ENCODE data around the gene TP53I13.
A peak's percentile ranks its signal among the peaks of the same experiment; 100 is the strongest.

- TF ChIP-seq CTCF (IDR thresholded peaks at IDR 0.05) = peak in 3 of 6 experiments; percentile 27 to 48 (median 42)
- TF ChIP-seq POLR2A (IDR thresholded peaks at IDR 0.05) = no peak
These were observed 6.4 kb downstream of the TP53I13 start for GRCh38 chr17:29574732-29575510.

All from Peyer's patch (tissue), 4 donors.